ENCODE measurements around the gene RAD23A. TPM values are rescaled to one million over a fixed set of nuclear protein-coding genes. Genes with fewer than 3 reads are reported as not detected.
A peak's percentile ranks its signal among the peaks of the same experiment; 100 is the strongest.

Gene RAD23A
- total and polyA plus RNA-seq, 9 of the 15 experiments (the other 6 are each of a cell fraction or from before 2014, with no cell fraction given) = 9.5 to 181 (median 101) TPM

DNA sequence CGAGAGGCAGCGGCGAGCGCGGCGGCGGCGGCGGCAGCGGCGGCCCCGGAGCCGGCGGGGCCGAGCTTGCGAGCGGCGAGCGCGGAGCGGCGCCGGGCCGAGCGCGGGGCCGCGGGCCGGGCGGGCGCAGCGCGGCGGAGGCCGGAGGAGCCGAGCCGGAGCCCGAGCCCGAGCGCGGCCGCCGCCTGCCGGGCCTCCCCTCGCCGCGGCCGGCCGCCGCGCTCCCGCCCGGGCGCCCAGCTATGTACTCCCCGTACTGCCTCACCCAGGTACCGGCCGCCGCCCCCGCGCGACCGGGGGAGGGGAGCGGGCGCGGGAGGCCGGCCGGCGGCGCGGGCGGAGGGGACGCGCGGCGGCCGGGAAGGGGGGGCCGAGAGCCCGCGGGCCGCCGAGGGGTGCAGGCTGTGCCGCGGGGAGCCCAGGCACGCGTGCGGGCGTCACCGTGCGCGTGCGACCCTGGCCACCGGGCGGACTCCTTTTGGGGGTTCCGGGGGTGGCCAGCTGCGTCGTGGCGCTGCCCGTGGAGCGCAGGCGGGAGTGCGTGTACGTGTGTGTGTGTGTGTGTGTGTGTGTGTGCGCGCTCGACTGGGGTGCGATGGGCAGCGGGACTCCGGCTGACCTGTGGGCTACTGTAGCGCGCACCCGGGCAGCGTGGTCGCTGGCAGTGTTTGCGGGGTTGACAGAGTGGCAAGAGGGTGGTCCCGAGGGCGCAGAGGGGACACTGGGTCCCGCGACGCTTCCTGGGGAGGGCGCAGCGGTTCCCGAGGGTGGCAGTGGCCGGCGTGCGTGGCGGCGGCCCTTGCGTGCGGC lies 50.1 kb downstream of the RAD23A start (continued):
- TF ChIP-seq, protein P1, sequence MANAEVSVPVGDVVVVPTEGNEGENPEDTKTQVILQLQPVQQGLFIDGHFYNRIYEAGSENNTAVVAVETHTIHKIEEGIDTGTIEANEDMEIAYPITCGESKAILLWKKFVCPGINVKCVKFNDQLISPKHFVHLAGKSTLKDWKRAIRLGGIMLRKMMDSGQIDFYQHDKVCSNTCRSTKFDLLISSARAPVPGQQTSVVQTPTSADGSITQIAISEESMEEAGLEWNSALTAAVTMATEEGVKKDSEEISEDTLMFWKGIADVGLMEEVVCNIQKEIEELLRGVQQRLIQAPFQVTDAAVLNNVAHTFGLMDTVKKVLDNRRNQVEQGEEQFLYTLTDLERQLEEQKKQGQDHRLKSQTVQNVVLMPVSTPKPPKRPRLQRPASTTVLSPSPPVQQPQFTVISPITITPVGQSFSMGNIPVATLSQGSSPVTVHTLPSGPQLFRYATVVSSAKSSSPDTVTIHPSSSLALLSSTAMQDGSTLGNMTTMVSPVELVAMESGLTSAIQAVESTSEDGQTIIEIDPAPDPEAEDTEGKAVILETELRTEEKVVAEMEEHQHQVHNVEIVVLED (CRISPR knock-in tag; IDR thresholded peaks at IDR 0.05) = peak; percentile 33; the same call in 1 of the 2 replicates
- TF ChIP-seq, protein P2, sequence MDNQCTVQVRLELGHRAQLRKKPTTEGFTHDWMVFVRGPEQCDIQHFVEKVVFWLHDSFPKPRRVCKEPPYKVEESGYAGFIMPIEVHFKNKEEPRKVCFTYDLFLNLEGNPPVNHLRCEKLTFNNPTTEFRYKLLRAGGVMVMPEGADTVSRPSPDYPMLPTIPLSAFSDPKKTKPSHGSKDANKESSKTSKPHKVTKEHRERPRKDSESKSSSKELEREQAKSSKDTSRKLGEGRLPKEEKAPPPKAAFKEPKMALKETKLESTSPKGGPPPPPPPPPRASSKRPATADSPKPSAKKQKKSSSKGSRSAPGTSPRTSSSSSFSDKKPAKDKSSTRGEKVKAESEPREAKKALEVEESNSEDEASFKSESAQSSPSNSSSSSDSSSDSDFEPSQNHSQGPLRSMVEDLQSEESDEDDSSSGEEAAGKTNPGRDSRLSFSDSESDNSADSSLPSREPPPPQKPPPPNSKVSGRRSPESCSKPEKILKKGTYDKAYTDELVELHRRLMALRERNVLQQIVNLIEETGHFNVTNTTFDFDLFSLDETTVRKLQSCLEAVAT (IDR thresholded peaks at IDR 0.05) = 0 out of 4 replicates have a peak, but pooled peaks of 1 of the 2 experiments have one; percentile 27
- TF ChIP-seq, protein P3, sequence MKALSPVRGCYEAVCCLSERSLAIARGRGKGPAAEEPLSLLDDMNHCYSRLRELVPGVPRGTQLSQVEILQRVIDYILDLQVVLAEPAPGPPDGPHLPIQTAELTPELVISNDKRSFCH (CRISPR knock-in tag; IDR thresholded peaks at IDR 0.05) = no peak
- TF ChIP-seq, protein P3 (tag; IDR thresholded peaks at IDR 0.05) = 0 out of 2 replicates have a peak, but pooled peaks have one; percentile 28
- TF ChIP-seq PHF21A (IDR thresholded peaks at IDR 0.05; ENCODE audit: borderline replicate concordance, low read depth) (0 out of 2 replicates have a peak, but pooled peaks have one; percentile 19), POLR2G (IDR thresholded peaks at IDR 0.05; ENCODE audit: low read depth, low read length) (peak; percentile 55; the same call in 1 of the 2 replicates), ZFX (CRISPR knock-in tag; IDR thresholded peaks at IDR 0.05) (peak; percentile 39; the same call in 1 of the 2 replicates), SRSF7 (optimal IDR thresholded peaks at IDR 0.05; ENCODE audit: low read depth, low read length) (no peak), EP400 (IDR thresholded peaks at IDR 0.05) (peak; percentile 41; the same call in 1 of the 2 replicates), CREM (IDR thresholded peaks at IDR 0.05; ENCODE audit: low read depth) (peak; percentile 38; the same call in 1 of the 2 replicates), NONO (IDR thresholded peaks at IDR 0.05; ENCODE audit: low read depth in 2 of 2, low read length in 1 of 2) (0 out of 4 replicates have a peak, but pooled peaks of 1 of the 2 experiments have one; percentile 23)
- TF ChIP-seq, protein P4, sequence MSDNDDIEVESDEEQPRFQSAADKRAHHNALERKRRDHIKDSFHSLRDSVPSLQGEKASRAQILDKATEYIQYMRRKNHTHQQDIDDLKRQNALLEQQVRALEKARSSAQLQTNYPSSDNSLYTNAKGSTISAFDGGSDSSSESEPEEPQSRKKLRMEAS (CRISPR knock-in tag; IDR thresholded peaks at IDR 0.05) = peak; percentile 47; the same call in 1 of the 2 replicates
- TF ChIP-seq, protein P5, sequence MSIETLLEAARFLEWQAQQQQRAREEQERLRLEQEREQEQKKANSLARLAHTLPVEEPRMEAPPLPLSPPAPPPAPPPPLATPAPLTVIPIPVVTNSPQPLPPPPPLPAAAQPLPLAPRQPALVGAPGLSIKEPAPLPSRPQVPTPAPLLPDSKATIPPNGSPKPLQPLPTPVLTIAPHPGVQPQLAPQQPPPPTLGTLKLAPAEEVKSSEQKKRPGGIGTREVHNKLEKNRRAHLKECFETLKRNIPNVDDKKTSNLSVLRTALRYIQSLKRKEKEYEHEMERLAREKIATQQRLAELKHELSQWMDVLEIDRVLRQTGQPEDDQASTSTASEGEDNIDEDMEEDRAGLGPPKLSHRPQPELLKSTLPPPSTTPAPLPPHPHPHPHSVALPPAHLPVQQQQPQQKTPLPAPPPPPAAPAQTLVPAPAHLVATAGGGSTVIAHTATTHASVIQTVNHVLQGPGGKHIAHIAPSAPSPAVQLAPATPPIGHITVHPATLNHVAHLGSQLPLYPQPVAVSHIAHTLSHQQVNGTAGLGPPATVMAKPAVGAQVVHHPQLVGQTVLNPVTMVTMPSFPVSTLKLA (conservative IDR thresholded peaks at IDR 0.05) = no peak

Data from K562 (cell line).